ENCODE results near the gene DACT3.

Gene DACT3

GRCh38 chr19:46598372-46598917 lies 62.5 kb downstream of the DACT3 start:
- DNase-seq (ENCODE audit: low read depth in 2 of 2): no peak

All from stimulated activated CD4-positive, alpha-beta T cell treated with anti-CD3 and anti-CD28 coated beads, Interleukin-12 subunit alpha, Interleukin-12 subunit beta, amount 100 ng/mL, for 24 hours (primary cell).